IPS DF 6.9 (cell line): ENCODE data around the gene KRT34.
"Not testable (repeated sequence)": the region's sequence is repeated elsewhere in the genome, so short reads cannot be mapped to it uniquely, and the experiment has no call there.

Experiments
- DNase-seq: peaks from one replicate; pipeline ENCODE4 v3.0.0-alpha.2; 2013; ENCODE audit warnings: low read depth, low spot score
- H3K27ac ChIP-seq: one replicate; pipeline ENCODE4 v1.5.1; 2013; ENCODE audit warnings: low read length, control low read depth
- H3K27me3 ChIP-seq: 2 replicates; pipeline ENCODE4 v1.6.1; 2013; ENCODE audit warnings: mild to moderate bottlenecking, low read length; ENCODE audit not compliant: control insufficient read depth, insufficient read depth
- H3K36me3 ChIP-seq: 2 replicates; pipeline ENCODE4 v1.6.1; 2013; ENCODE audit warnings: low read length; ENCODE audit not compliant: control insufficient read depth, insufficient read depth
- H3K4me1 ChIP-seq: 2 replicates; pipeline ENCODE4 v1.6.1; 2013; ENCODE audit warnings: low read length; ENCODE audit not compliant: control insufficient read depth, insufficient read depth
- H3K4me3 ChIP-seq: 2 replicates; pipeline ENCODE4 v1.5.1; 2013; ENCODE audit warnings: mild to moderate bottlenecking, low read length
- H3K9me3 ChIP-seq: 2 replicates; pipeline ENCODE4 v1.6.1; 2013; ENCODE audit warnings: low read length, inconsistent platforms; ENCODE audit not compliant: control insufficient read depth, insufficient read depth
- WGBS: extraction: QIAGEN DNeasy Blood & Tissue Kit; methylation state at CpG from one replicate; pipeline ENCODE4 v1.1.7; 2013; ENCODE audit warnings: mixed read lengths, missing lambda C conversion rate; ENCODE audit not compliant: insufficient read length, insufficient coverage; 5-methylcytosine and 5-hydroxymethylcytosine counted together

KRT34 gene

GRCh38 chr17:41346421-41346820, 35.7 kb downstream of the KRT34 start:
- not testable (repeated sequence) for DNase-seq, H3K4me1 ChIP-seq, H3K9me3 ChIP-seq, H3K4me3 ChIP-seq, H3K36me3 ChIP-seq, H3K27me3 ChIP-seq, H3K27ac ChIP-seq
- WGBS, result no CpG with 5 or more reads among the region's 16 CpGs

DNA sequence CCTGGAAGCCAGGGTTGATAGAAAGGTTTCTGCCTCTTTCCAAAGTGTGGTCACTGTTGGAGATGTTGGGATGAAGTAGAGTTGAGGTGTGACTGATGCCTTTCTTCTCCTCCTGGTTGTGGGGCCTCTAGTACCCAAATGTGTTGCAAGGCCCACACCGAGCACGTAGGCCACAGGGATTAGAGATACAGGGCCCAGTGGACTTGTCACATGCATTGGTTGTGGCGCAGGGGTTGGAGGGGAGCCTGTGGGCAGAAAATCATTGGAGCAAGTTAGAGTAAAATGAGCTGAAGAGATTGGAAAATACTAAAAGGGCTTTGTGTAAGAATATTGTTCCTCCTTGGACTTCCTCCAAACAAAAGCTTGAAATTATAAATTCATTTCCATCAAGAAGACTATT, 36.1 kb downstream of the KRT34 start:
- H3K4me1 ChIP-seq, result no peaks in the 10 kb centered on the region
- H3K4me3 ChIP-seq, result no peak overlapping the region
- DNase-seq, result no peak
- WGBS, result no CpG with 5 or more reads among the region's 3 CpGs
- H3K27ac ChIP-seq, result no peak overlapping the region
- H3K27me3 ChIP-seq, result no peaks in the 10 kb centered on the region
- no peaks in the 10 kb centered on the region for H3K9me3 ChIP-seq
- H3K36me3 ChIP-seq, result no peaks in the 10 kb centered on the region

DNA sequence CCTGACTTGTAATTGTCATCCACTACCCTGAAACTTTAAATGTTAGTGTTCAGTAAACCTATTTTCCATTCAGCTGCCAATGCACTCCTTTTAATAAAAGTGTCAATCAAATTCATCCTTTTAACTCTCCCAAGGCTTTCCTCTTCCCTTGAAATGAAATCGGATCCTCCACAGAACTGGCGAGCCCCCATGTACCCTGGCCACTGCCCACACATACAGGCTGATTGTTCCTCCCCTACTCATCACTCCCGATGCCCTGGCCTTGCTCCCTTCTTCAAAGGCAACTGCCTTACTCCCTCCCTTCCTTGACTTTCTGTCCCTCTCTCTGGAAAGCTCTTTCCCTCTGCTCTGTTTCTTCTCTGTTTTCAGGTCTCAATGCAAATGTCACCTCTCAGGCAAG, 39.1 kb downstream of the KRT34 start:
- no peak overlapping the region for H3K27ac ChIP-seq
- no peaks in the 10 kb centered on the region for H3K27me3 ChIP-seq
- H3K36me3 ChIP-seq, result no peaks in the 10 kb centered on the region
- no peaks in the 10 kb centered on the region for H3K9me3 ChIP-seq
- WGBS, result no CpG with 5 or more reads among the region's 3 CpGs
- no peak for DNase-seq
- H3K4me3 ChIP-seq, result no peak overlapping the region
- H3K4me1 ChIP-seq, result no peaks in the 10 kb centered on the region

GRCh38 chr17:41340934-41341861, 40.9 kb downstream of the KRT34 start:
- no peak overlapping the region for H3K27ac ChIP-seq
- no peaks in the 10 kb centered on the region for H3K9me3 ChIP-seq
- no CpG with 5 or more reads among the region's 7 CpGs for WGBS
- no peaks in the 10 kb centered on the region for H3K4me1 ChIP-seq
- DNase-seq, result no peak
- no peaks in the 10 kb centered on the region for H3K27me3 ChIP-seq
- H3K36me3 ChIP-seq, result no peaks in the 10 kb centered on the region
- no peak overlapping the region for H3K4me3 ChIP-seq

GRCh38 chr17:41340494-41340893, 41.6 kb downstream of the KRT34 start:
- H3K27me3 ChIP-seq, result no peaks in the 10 kb centered on the region
- H3K9me3 ChIP-seq, result no peaks in the 10 kb centered on the region
- H3K27ac ChIP-seq, result no peak overlapping the region
- no peaks in the 10 kb centered on the region for H3K36me3 ChIP-seq
- no CpG with 5 or more reads among the region's 3 CpGs for WGBS
- no peak overlapping the region for H3K4me3 ChIP-seq
- no peaks in the 10 kb centered on the region for H3K4me1 ChIP-seq
- DNase-seq, result no peak

DNA sequence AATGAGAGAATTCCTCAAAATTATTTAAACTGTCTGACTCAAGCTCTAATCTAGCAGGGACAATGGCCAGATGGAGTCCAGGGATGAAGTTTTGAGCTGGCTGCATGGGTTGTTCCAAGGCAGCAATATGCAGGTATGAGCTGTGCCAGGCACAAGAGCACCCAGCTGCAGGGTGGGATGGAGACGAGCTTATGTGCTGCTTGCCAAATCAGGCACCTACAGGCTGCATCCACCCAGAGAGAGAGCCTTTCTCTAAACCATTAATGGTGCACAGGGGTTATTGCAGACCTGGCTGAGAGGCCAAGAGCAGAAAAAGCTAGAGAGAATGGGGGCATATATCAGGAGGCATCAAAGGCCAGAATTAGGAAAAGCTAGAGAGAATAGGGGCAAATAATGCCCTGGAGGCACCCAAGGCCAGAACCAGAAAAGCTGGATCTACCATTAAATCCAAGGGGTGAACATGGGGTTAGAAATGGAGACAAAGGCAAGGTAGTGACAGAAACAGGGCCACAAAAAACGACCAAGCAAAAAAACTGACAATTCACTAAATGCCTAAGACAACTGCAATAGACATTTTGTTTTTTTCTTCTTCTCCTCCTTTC, 42.4 kb downstream of the KRT34 start:
- no peak overlapping the region for H3K27ac ChIP-seq
- H3K9me3 ChIP-seq, result no peaks in the 10 kb centered on the region
- H3K27me3 ChIP-seq, result no peaks in the 10 kb centered on the region
- WGBS, result no CpG with 5 or more reads among the region's 2 CpGs
- DNase-seq, result no peak
- no peaks in the 10 kb centered on the region for H3K36me3 ChIP-seq
- no peaks in the 10 kb centered on the region for H3K4me1 ChIP-seq
- no peak overlapping the region for H3K4me3 ChIP-seq

- DNase-seq, result no peak
- Histone ChIP-seq H3K36me3 (no peaks in the 10 kb centered on the region), H3K4me3 (no peak overlapping the region), H3K9me3 (no peaks in the 10 kb centered on the region), H3K4me1 (no peaks in the 10 kb centered on the region), H3K27me3 (no peaks in the 10 kb centered on the region), H3K27ac (no peak overlapping the region)
- WGBS, result no CpG with 5 or more reads among the region's 5 CpGs
These were observed 43.1 kb downstream of the KRT34 start for GRCh38 chr17:41338961-41339485.

DNA sequence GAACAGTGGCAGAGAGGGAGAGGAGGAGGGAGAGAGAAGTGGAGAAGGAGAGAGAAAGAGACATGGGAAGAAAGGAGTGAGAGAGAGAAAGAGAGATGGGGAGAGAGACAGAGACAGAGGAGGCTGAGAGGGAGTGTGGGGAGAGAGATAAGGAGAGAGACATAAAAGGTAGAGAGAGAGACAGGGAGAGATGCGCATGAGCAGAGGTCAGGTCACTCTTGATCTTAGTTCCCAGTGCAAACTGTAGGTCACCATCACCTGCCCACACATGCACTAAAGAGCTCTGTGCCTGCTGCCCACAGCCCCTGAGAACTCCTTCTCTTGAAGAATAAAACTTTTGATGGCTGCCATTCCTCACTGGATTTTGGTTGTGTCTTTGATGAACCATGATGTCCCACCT, 46.4 kb downstream of the KRT34 start:
- WGBS, result no CpG with 5 or more reads among the region's 1 CpG
- H3K4me1 ChIP-seq, result no peaks in the 10 kb centered on the region
- H3K27me3 ChIP-seq, result no peaks in the 10 kb centered on the region
- H3K9me3 ChIP-seq, result no peaks in the 10 kb centered on the region
- H3K27ac ChIP-seq, result no peak overlapping the region
- H3K4me3 ChIP-seq, result no peak overlapping the region
- no peak for DNase-seq
- H3K36me3 ChIP-seq, result no peaks in the 10 kb centered on the region

DNA sequence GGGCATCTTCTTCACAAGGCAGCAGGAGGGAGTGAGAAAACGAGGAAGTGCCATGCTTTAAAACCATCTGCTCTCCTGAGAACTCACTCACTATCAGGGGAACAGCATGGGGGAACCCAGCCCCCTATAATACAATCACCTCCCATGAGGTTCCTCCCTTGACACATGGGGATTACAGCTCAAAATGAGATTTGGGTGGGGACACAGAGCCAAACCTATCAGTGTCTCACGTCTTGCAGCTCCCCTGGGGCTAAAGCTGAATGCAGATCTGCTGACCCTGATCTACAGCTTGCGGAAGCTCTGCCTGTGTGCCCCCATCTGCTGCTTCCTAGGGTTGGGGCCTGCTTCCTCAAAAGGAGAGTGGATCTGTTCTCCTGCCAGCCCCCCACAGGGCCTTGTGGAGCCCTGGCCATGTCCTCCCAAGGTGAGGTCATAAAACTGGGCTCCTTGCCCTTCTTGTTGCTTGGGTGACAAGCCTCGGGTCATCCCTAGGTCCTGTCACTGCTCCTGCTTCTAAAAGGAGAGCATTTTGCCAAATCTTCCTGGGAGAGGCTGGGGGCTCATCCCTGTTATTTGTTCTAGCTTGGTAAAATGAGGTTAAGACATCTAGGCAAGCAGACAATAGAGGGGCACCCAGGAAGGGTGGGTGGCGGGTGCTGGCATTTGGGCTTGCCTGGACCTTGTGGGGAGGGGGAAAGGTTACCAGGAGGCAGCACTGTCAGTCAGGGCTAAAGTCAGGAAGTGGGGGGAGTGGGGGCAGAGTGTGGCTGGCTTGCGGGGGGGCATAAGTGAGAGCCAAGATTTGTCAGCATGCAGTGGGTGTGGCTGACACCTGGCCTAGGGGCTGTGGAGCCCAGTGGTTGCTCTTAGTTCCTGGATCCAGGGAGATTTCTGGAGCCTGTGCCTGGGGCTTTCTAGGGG, 47.5 kb downstream of the KRT34 start:
- H3K4me3 ChIP-seq, result no peak overlapping the region
- no CpG with 5 or more reads among the region's 6 CpGs for WGBS
- H3K27ac ChIP-seq, result no peak overlapping the region
- no peaks in the 10 kb centered on the region for H3K9me3 ChIP-seq
- H3K4me1 ChIP-seq, result no peaks in the 10 kb centered on the region
- no peaks in the 10 kb centered on the region for H3K27me3 ChIP-seq
- no peak for DNase-seq
- no peaks in the 10 kb centered on the region for H3K36me3 ChIP-seq

- no peaks in the 10 kb centered on the region for H3K9me3 ChIP-seq
- WGBS, result no CpG with 5 or more reads among the region's 3 CpGs
These were observed 48.3 kb downstream of the KRT34 start for GRCh38 chr17:41333836-41334235.

More at GRCh38 chr17:41333836-41334235, 48.3 kb downstream of the KRT34 start:
- Histone ChIP-seq H3K4me1 (no peaks in the 10 kb centered on the region), H3K36me3 (no peaks in the 10 kb centered on the region), H3K27ac (no peak overlapping the region), H3K4me3 (no peak overlapping the region), H3K27me3 (no peaks in the 10 kb centered on the region)
- DNase-seq, result no peak
